ENCODE results near the gene SLC25A27. TPM values are rescaled to one million over a fixed set of nuclear protein-coding genes. Genes with fewer than 3 reads are reported as not detected.

SLC25A27 gene
- total and polyA plus RNA-seq, 7 donors: 2.1 to 13.3 (median 6.8) TPM

- intact Hi-C loops (cut with DNase I): no loop called here
- WGBS, 3 donors: 96 to 98% (median 96%) methylated on average over 6 of the region's 6 CpGs
- no peak for ATAC-seq
Observed at GRCh38 chr6:46635462-46635861, 17.3 kb upstream of the SLC25A27 start.

GRCh38 chr6:46637145-46637544, 15.6 kb upstream of the SLC25A27 start:
- no peak for TF ChIP-seq CTCF (IDR thresholded peaks at IDR 0.05)
- ATAC-seq (no peak), DNase-seq (no peak)
- no peaks in the 10 kb centered on the region for H3K9me3 ChIP-seq
- no peak overlapping the region for H3K27ac ChIP-seq
- H3K4me1 ChIP-seq: no peaks in the 10 kb centered on the region
- intact Hi-C loops (cut with DNase I): no loop called here
- H3K36me3 ChIP-seq (ENCODE audit: insufficient read depth in 1 of 2, low read depth in 1 of 2): no peaks in the 10 kb centered on the region
- 75 to 83% (median 83%) methylated on average over 5 of the region's 5 CpGs for WGBS, 3 donors
- no peak overlapping the region for H3K4me3 ChIP-seq
- no peaks in the 10 kb centered on the region for H3K27me3 ChIP-seq (ENCODE audit: insufficient read depth in 3 of 3, low read length in 2 of 3)

More at GRCh38 chr6:46635462-46635861, 17.3 kb upstream of the SLC25A27 start:
- no peaks in the 10 kb centered on the region for H3K9me3 ChIP-seq
- no peak for DNase-seq
- H3K27me3 ChIP-seq (ENCODE audit: insufficient read depth in 3 of 3, low read length in 2 of 3): no peaks in the 10 kb centered on the region
- H3K36me3 ChIP-seq (ENCODE audit: insufficient read depth in 1 of 2, low read depth in 1 of 2): no peaks in the 10 kb centered on the region
- TF ChIP-seq CTCF (IDR thresholded peaks at IDR 0.05): no peak
- H3K27ac ChIP-seq: no peak overlapping the region
- no peak overlapping the region for H3K4me3 ChIP-seq
- H3K4me1 ChIP-seq: no peaks in the 10 kb centered on the region

- DNase-seq (no peak), ATAC-seq (no peak)
- intact Hi-C loops (cut with DNase I): no loop called here
- no peak overlapping the region for H3K4me3 ChIP-seq
- H3K27ac ChIP-seq: no peak overlapping the region
- no peak for TF ChIP-seq CTCF (IDR thresholded peaks at IDR 0.05)
- no peaks in the 10 kb centered on the region for H3K4me1 ChIP-seq
- WGBS, 3 donors: 88 to 94% (median 94%) methylated on average over 1 of the region's 1 CpG
- H3K36me3 ChIP-seq (ENCODE audit: insufficient read depth in 1 of 2, low read depth in 1 of 2): no peaks in the 10 kb centered on the region
- H3K9me3 ChIP-seq: no peaks in the 10 kb centered on the region
- H3K27me3 ChIP-seq (ENCODE audit: insufficient read depth in 3 of 3, low read length in 2 of 3): no peaks in the 10 kb centered on the region
Observed at GRCh38 chr6:46637933-46638332, 14.8 kb upstream of the SLC25A27 start.

GRCh38 chr6:46638650-46639049, 14.1 kb upstream of the SLC25A27 start:
- DNase-seq: no peak
- 82 to 90% (median 83%) methylated on average over 2 of the region's 2 CpGs for WGBS, 3 donors
- no peak for TF ChIP-seq CTCF (IDR thresholded peaks at IDR 0.05)
- Histone ChIP-seq H3K9me3 (no peaks in the 10 kb centered on the region), H3K4me3 (no peak overlapping the region), H3K27me3 (ENCODE audit: insufficient read depth in 3 of 3, low read length in 2 of 3) (no peaks in the 10 kb centered on the region), H3K4me1 (no peaks in the 10 kb centered on the region), H3K36me3 (ENCODE audit: insufficient read depth in 1 of 2, low read depth in 1 of 2) (no peaks in the 10 kb centered on the region), H3K27ac (no peak overlapping the region)
- no peak for ATAC-seq
- intact Hi-C loops (cut with DNase I): no loop called here
